OCI-LY1 (cell line): ENCODE data around the gene OSBPL1A.

Source experiments
- EZH2 ChIP-seq: fragments of 200-600 bp; sonication (generic), shearing (Covaris generic); IDR thresholded peaks from 2 replicates; pipeline ENCODE4 v1.8.0; 2017; ENCODE audit warnings: borderline replicate concordance, mixed run types, mild to moderate bottlenecking, antibody characterized with exemption, low read length, moderate library complexity, mixed read lengths
- TF ChIP-seq, protein P1 (sequence below): fragments of 200-600 bp; sonication (generic), shearing (Covaris generic); IDR thresholded peaks from 2 replicates; pipeline ENCODE4 v1.5.1; 2017; ENCODE audit warnings: mild to moderate bottlenecking, antibody characterized with exemption, low read length, moderate library complexity, mixed read lengths

DNA sequence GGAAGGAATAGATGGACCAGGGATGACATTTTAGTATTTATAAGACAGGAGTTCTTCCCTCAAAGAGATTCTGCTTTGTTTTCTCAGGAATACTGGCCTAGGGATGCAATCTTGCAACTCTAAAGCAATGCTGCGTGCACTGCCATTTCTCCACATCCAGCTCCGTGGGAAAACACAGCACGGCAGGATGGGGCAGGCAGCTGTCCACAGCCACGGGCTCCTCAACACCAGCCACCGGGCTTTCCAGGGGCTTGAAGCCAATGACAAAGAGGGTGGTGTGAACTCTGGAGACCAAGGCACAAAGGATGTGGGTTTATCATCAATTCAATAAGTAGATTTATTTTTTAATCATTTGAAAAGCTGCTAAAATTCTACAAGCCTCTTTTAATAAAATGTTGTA, 209.5 kb downstream of the OSBPL1A start:
- TF ChIP-seq, protein P1, sequence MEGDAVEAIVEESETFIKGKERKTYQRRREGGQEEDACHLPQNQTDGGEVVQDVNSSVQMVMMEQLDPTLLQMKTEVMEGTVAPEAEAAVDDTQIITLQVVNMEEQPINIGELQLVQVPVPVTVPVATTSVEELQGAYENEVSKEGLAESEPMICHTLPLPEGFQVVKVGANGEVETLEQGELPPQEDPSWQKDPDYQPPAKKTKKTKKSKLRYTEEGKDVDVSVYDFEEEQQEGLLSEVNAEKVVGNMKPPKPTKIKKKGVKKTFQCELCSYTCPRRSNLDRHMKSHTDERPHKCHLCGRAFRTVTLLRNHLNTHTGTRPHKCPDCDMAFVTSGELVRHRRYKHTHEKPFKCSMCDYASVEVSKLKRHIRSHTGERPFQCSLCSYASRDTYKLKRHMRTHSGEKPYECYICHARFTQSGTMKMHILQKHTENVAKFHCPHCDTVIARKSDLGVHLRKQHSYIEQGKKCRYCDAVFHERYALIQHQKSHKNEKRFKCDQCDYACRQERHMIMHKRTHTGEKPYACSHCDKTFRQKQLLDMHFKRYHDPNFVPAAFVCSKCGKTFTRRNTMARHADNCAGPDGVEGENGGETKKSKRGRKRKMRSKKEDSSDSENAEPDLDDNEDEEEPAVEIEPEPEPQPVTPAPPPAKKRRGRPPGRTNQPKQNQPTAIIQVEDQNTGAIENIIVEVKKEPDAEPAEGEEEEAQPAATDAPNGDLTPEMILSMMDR = no peak
- TF ChIP-seq EZH2 = no peak
